ENCODE data around the gene MAP3K13.

The MAP3K13 gene

DNA sequence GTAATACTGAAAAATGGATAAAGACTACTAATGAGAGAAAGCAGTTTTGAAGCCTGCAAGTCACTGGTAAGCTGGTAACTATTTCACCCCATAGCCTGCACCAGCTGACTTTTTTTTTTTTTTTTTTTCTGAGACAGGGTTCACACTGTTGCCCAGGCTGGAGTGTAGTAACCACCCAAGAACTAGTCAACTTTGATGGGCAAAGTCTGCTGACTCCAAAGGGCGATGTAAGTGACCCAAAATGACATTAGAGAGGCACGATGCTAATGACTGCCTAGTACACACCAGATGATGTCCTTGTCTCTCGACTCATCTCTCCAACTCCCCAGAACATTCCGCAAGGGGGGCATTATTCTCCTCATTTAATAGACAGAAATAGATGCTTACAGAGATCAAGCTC lies 148.8 kb downstream of the MAP3K13 start:
- no peak for DNase-seq (ENCODE audit: low read depth)
- in situ Hi-C loops (cut with HindIII; ENCODE audit: low sequenced_read_pairs) = no loop called here
- no peak for TF ChIP-seq CTCF (IDR thresholded peaks at IDR 0.05; ENCODE audit: low read depth, low read length, missing control alignments)
- no peak overlapping the region for H3K4me3 ChIP-seq (ENCODE audit: low read depth, low read length)

DNA sequence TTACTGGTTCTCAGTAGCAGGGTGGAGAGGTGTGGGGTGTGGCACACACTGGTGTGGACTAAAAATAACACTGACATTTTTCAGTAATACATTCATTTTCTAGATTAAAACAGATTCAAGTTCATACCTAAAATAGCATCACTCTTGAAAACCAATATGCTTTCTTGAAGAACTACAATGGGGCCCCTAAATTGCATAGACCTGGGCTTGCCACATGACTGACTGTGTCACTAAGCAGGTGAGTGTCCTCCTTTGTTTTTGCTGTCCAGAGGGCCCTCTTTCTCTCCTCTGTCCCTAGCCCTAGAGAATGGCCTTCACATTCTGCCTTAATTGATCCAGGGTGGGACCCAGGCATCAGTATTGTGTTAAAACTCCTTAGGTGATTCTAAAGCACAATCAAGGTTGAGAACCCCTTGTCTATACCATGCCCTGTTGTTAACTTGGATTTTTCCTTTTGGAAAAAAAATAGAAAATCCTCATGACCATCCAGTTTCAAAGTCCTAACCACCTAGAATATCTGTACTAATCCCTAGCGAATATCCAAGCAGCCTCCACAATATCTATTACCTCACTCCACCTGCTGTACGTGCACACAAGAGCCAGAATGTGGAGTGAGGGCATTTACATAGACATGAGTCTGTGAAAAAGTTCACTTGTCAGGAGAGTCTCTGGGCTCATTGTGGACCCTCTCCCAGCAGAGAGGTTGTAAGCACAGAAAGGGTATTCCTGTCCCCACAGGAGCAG lies 154.6 kb downstream of the MAP3K13 start:
- DNase-seq (ENCODE audit: low read depth) = no peak
- no peak for TF ChIP-seq CTCF (IDR thresholded peaks at IDR 0.05; ENCODE audit: low read depth, low read length, missing control alignments)
- no peak overlapping the region for H3K4me3 ChIP-seq (ENCODE audit: low read depth, low read length)
- in situ Hi-C loops (cut with HindIII; ENCODE audit: low sequenced_read_pairs) = no loop called here

DNA sequence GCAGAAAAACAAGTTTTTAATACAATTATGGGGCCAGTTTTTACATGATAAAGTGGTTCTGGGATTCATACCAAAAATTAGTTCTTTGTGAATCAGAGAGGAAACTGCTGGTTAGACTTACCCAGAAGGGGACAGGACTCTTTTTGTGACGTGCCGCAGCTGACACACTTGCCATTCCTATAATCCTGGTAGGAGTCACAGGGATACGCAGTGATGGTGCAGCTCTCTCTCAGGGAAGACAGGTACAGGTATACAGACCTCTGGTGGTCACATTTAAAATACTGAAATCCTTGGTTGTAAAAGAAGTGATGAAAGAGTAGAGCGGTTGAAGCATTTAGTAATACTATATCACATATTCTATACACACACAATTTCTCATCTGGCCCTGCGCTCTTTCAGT lies 156.1 kb downstream of the MAP3K13 start:
- TF ChIP-seq CTCF (IDR thresholded peaks at IDR 0.05; ENCODE audit: low read depth, low read length, missing control alignments) = no peak
- H3K4me3 ChIP-seq (ENCODE audit: low read depth, low read length) = no peak overlapping the region
- DNase-seq (ENCODE audit: low read depth) = no peak
- in situ Hi-C loops (cut with HindIII; ENCODE audit: low sequenced_read_pairs) = no loop called here

- in situ Hi-C loops (cut with HindIII; ENCODE audit: low sequenced_read_pairs) = no loop called here
- no peak overlapping the region for H3K4me3 ChIP-seq (ENCODE audit: low read depth, low read length)
- no peak for TF ChIP-seq CTCF (IDR thresholded peaks at IDR 0.05; ENCODE audit: low read depth, low read length, missing control alignments)
- no peak for DNase-seq (ENCODE audit: low read depth)
These were observed 158.6 kb downstream of the MAP3K13 start for GRCh38 chr3:185521349-185522138.

- in situ Hi-C loops (cut with HindIII; ENCODE audit: low sequenced_read_pairs) = no loop called here
These were observed 163.5 kb downstream of the MAP3K13 start for GRCh38 chr3:185526349-185526951.

More at GRCh38 chr3:185526349-185526951, 163.5 kb downstream of the MAP3K13 start:
- no peak for TF ChIP-seq CTCF (IDR thresholded peaks at IDR 0.05; ENCODE audit: low read depth, low read length, missing control alignments)
- no peak for DNase-seq (ENCODE audit: low read depth)
- H3K4me3 ChIP-seq (ENCODE audit: low read depth, low read length) = no peak overlapping the region

Data from astrocyte of the cerebellum (primary cell).